Astrocyte (in vitro differentiated cells and primary cell): ENCODE data around the gene ARMH1.

Source experiments
- EZH2 ChIP-seq: IDR thresholded peaks from 2 replicates; pipeline ENCODE4 v1.6.1; 2012; ENCODE audit warnings: mild to moderate bottlenecking, low read length, inconsistent platforms; ENCODE audit not compliant: insufficient read depth
- TF ChIP-seq, protein P1 (sequence below): IDR thresholded peaks from 2 replicates; pipeline ENCODE4 v1.5.1; 2011; ENCODE audit warnings: low read depth, mild to moderate bottlenecking, inconsistent platforms, low read length, moderate library complexity; ENCODE audit not compliant: insufficient read depth

DNA sequence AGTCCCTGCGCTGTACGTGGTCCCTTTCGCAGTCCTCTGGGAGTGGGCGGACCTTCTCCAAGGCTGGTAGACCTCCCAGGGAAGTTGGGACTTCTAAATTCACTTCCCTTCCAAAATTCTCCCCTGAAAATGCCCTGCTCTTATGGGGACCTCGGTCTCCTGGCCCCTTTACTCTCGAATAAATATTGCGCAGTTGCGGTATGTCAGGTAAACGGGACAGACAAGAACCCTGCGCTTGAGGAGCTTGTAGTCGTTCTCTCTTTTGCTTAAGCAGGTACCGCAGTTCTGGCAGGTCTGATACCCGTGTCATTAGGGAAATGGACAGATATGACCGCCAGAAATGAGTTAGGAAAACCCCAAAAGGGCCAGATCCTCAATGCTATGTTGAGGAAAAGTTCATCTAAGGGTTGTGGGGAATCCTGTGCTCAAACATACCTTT is 65.7 kb downstream of the ARMH1 start:
- TF ChIP-seq, protein P1, sequence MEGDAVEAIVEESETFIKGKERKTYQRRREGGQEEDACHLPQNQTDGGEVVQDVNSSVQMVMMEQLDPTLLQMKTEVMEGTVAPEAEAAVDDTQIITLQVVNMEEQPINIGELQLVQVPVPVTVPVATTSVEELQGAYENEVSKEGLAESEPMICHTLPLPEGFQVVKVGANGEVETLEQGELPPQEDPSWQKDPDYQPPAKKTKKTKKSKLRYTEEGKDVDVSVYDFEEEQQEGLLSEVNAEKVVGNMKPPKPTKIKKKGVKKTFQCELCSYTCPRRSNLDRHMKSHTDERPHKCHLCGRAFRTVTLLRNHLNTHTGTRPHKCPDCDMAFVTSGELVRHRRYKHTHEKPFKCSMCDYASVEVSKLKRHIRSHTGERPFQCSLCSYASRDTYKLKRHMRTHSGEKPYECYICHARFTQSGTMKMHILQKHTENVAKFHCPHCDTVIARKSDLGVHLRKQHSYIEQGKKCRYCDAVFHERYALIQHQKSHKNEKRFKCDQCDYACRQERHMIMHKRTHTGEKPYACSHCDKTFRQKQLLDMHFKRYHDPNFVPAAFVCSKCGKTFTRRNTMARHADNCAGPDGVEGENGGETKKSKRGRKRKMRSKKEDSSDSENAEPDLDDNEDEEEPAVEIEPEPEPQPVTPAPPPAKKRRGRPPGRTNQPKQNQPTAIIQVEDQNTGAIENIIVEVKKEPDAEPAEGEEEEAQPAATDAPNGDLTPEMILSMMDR, result no peak
- TF ChIP-seq EZH2, result no peak
